WERI-Rb-1 (cell line): ENCODE measurements around the gene TUBB2A.

Experiments
- DNase-seq: peaks from one replicate; pipeline ENCODE4 v3.0.0-alpha.2; 2020
- H3K27ac ChIP-seq: fragments of 250-450 bp; sonication (Bioruptor Pico); 2 replicates; pipeline ENCODE4 v1.5.1; 2020; ENCODE audit warnings: mild to moderate bottlenecking, moderate library complexity
- H3K27me3 ChIP-seq: fragments of 250-450 bp; sonication (Bioruptor Pico); 2 replicates; pipeline ENCODE4 v1.5.1; 2021; ENCODE audit warnings: mild to moderate bottlenecking, low read depth, moderate library complexity; ENCODE audit not compliant: insufficient read depth, severe bottlenecking
- H3K36me3 ChIP-seq: fragments of 250-450 bp; sonication (Bioruptor Pico); 2 replicates; pipeline ENCODE4 v1.5.1; 2020; ENCODE audit warnings: mild to moderate bottlenecking, moderate library complexity
- H3K4me3 ChIP-seq: 2 replicates; pipeline ENCODE4 v1.5.1; 2011; ENCODE audit warnings: low read depth, mild to moderate bottlenecking, control low read depth, low read length
- H3K9me3 ChIP-seq: fragments of 250-450 bp; sonication (Bioruptor Pico); 2 replicates; pipeline ENCODE4 v1.5.1; 2021; ENCODE audit warnings: mild to moderate bottlenecking, moderate library complexity; ENCODE audit not compliant: severe bottlenecking
- TF ChIP-seq, protein P1 (sequence below): IDR thresholded peaks from 2 replicates; pipeline ENCODE4 v1.5.1; 2011; ENCODE audit warnings: low read depth, mild to moderate bottlenecking, control low read depth, inconsistent platforms, low read length

TUBB2A gene

GRCh38 chr6:3135668-3136291, 21.6 kb downstream of the TUBB2A start:
- DNase-seq, result no peak
- H3K27ac ChIP-seq, result no peak overlapping the region
- no peaks in the 10 kb centered on the region for H3K27me3 ChIP-seq
- H3K36me3 ChIP-seq, result peaks cover 32% of the 10 kb centered on the region
- no peaks in the 10 kb centered on the region for H3K9me3 ChIP-seq
- TF ChIP-seq, protein P1, sequence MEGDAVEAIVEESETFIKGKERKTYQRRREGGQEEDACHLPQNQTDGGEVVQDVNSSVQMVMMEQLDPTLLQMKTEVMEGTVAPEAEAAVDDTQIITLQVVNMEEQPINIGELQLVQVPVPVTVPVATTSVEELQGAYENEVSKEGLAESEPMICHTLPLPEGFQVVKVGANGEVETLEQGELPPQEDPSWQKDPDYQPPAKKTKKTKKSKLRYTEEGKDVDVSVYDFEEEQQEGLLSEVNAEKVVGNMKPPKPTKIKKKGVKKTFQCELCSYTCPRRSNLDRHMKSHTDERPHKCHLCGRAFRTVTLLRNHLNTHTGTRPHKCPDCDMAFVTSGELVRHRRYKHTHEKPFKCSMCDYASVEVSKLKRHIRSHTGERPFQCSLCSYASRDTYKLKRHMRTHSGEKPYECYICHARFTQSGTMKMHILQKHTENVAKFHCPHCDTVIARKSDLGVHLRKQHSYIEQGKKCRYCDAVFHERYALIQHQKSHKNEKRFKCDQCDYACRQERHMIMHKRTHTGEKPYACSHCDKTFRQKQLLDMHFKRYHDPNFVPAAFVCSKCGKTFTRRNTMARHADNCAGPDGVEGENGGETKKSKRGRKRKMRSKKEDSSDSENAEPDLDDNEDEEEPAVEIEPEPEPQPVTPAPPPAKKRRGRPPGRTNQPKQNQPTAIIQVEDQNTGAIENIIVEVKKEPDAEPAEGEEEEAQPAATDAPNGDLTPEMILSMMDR, result no peak
- H3K4me3 ChIP-seq, result no peak overlapping the region

GRCh38 chr6:3133515-3133914, 23.8 kb downstream of the TUBB2A start:
- H3K4me3 ChIP-seq, result no peak overlapping the region
- H3K27ac ChIP-seq, result no peak overlapping the region
- no peaks in the 10 kb centered on the region for H3K27me3 ChIP-seq
- H3K36me3 ChIP-seq, result peaks cover 35% of the 10 kb centered on the region
- TF ChIP-seq, protein P1, result no peak
- no peak for DNase-seq
- no peaks in the 10 kb centered on the region for H3K9me3 ChIP-seq

DNA sequence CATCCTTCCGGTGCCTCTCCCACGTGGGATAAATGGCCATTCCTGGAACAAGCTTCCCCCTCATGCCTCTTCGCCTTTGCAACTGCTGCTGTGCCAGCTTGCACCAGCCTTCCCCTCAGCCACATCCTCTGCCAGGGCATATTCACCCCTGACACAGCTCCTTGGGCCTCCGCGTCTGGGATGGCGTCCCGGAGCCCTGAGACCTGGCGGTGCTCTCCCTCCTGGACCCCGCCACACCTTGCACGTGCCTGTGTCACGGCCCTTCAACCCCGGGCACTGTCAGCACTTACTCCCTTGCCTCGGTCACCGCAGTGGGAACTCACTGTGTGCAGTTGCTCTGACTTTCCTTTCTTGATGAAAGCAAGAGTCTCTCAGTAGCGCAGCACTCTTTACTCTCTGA, 25.6 kb downstream of the TUBB2A start:
- H3K36me3 ChIP-seq, result peaks cover 22% of the 10 kb centered on the region; the same call in 1 of the 2 replicates
- no peak overlapping the region for H3K4me3 ChIP-seq
- no peaks in the 10 kb centered on the region for H3K9me3 ChIP-seq
- TF ChIP-seq, protein P1, result no peak
- no peak for DNase-seq
- H3K27ac ChIP-seq, result no peak overlapping the region
- no peaks in the 10 kb centered on the region for H3K27me3 ChIP-seq

GRCh38 chr6:3128356-3129108, 28.8 kb downstream of the TUBB2A start:
- Histone ChIP-seq H3K36me3 (peaks cover 18% of the 10 kb centered on the region; the same call in 1 of the 2 replicates), H3K9me3 (no peaks in the 10 kb centered on the region)
- DNase-seq, result no peak

DNA sequence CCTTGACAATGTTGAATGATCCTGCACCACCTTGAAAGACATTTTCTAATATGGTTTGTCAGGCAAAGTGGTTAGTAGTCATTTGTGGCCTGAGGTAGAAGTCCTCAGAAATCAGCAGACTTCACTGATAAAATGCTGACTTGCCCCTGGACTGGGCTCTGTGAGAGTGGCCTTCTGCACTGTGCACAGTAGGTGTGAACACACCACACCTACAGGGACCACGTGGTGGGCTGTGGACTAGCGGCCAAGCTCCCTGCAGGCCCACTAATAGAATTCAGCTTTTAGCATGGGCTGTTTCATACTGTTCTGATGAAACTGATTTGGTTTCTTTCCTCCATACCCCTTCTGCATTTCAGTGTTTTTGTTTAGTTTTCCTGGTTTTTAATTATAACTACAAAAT, 31.5 kb downstream of the TUBB2A start:
- Histone ChIP-seq H3K9me3 (no peaks in the 10 kb centered on the region), H3K27ac (no peak overlapping the region), H3K4me3 (no peak overlapping the region), H3K36me3 (peaks cover 8% of the 10 kb centered on the region; the same call in 1 of the 2 replicates), H3K27me3 (no peaks in the 10 kb centered on the region)
- TF ChIP-seq, protein P1, result no peak
- DNase-seq, result no peak

More at GRCh38 chr6:3128356-3129108, 28.8 kb downstream of the TUBB2A start:
- H3K27ac ChIP-seq, result no peak overlapping the region
- no peaks in the 10 kb centered on the region for H3K27me3 ChIP-seq
- H3K4me3 ChIP-seq, result no peak overlapping the region
- TF ChIP-seq, protein P1, result no peak
